Measurements from ENCODE around the gene SKA2. TPM values are rescaled to one million over a fixed set of nuclear protein-coding genes. Genes with fewer than 3 reads are reported as not detected.

Gene SKA2
- total and polyA plus RNA-seq, 2 of the 8 experiments (the other 6 are each of a cell fraction or from before 2014, with no cell fraction given), result 15.6 to 95.8 TPM

- TF ChIP-seq, protein P1, sequence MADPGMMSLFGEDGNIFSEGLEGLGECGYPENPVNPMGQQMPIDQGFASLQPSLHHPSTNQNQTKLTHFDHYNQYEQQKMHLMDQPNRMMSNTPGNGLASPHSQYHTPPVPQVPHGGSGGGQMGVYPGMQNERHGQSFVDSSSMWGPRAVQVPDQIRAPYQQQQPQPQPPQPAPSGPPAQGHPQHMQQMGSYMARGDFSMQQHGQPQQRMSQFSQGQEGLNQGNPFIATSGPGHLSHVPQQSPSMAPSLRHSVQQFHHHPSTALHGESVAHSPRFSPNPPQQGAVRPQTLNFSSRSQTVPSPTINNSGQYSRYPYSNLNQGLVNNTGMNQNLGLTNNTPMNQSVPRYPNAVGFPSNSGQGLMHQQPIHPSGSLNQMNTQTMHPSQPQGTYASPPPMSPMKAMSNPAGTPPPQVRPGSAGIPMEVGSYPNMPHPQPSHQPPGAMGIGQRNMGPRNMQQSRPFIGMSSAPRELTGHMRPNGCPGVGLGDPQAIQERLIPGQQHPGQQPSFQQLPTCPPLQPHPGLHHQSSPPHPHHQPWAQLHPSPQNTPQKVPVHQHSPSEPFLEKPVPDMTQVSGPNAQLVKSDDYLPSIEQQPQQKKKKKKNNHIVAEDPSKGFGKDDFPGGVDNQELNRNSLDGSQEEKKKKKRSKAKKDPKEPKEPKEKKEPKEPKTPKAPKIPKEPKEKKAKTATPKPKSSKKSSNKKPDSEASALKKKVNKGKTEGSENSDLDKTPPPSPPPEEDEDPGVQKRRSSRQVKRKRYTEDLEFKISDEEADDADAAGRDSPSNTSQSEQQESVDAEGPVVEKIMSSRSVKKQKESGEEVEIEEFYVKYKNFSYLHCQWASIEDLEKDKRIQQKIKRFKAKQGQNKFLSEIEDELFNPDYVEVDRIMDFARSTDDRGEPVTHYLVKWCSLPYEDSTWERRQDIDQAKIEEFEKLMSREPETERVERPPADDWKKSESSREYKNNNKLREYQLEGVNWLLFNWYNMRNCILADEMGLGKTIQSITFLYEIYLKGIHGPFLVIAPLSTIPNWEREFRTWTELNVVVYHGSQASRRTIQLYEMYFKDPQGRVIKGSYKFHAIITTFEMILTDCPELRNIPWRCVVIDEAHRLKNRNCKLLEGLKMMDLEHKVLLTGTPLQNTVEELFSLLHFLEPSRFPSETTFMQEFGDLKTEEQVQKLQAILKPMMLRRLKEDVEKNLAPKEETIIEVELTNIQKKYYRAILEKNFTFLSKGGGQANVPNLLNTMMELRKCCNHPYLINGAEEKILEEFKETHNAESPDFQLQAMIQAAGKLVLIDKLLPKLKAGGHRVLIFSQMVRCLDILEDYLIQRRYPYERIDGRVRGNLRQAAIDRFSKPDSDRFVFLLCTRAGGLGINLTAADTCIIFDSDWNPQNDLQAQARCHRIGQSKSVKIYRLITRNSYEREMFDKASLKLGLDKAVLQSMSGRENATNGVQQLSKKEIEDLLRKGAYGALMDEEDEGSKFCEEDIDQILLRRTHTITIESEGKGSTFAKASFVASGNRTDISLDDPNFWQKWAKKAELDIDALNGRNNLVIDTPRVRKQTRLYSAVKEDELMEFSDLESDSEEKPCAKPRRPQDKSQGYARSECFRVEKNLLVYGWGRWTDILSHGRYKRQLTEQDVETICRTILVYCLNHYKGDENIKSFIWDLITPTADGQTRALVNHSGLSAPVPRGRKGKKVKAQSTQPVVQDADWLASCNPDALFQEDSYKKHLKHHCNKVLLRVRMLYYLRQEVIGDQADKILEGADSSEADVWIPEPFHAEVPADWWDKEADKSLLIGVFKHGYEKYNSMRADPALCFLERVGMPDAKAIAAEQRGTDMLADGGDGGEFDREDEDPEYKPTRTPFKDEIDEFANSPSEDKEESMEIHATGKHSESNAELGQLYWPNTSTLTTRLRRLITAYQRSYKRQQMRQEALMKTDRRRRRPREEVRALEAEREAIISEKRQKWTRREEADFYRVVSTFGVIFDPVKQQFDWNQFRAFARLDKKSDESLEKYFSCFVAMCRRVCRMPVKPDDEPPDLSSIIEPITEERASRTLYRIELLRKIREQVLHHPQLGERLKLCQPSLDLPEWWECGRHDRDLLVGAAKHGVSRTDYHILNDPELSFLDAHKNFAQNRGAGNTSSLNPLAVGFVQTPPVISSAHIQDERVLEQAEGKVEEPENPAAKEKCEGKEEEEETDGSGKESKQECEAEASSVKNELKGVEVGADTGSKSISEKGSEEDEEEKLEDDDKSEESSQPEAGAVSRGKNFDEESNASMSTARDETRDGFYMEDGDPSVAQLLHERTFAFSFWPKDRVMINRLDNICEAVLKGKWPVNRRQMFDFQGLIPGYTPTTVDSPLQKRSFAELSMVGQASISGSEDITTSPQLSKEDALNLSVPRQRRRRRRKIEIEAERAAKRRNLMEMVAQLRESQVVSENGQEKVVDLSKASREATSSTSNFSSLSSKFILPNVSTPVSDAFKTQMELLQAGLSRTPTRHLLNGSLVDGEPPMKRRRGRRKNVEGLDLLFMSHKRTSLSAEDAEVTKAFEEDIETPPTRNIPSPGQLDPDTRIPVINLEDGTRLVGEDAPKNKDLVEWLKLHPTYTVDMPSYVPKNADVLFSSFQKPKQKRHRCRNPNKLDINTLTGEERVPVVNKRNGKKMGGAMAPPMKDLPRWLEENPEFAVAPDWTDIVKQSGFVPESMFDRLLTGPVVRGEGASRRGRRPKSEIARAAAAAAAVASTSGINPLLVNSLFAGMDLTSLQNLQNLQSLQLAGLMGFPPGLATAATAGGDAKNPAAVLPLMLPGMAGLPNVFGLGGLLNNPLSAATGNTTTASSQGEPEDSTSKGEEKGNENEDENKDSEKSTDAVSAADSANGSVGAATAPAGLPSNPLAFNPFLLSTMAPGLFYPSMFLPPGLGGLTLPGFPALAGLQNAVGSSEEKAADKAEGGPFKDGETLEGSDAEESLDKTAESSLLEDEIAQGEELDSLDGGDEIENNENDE (IDR thresholded peaks at IDR 0.05; ENCODE audit: insufficient replicate concordance, low read length), result no peak
- no peak for TF ChIP-seq ASH2L (IDR thresholded peaks at IDR 0.05; ENCODE audit: low read length)
- no peak for TF ChIP-seq POU5F1 (IDR thresholded peaks at IDR 0.05; ENCODE audit: low read depth, low read length)
- no peak for TF ChIP-seq RBBP5 (IDR thresholded peaks at IDR 0.05; ENCODE audit: borderline replicate concordance, low read depth, low read length)
- no peak for TF ChIP-seq JUND (IDR thresholded peaks at IDR 0.05; ENCODE audit: low read length)
- no peak for TF ChIP-seq CEBPB (IDR thresholded peaks at IDR 0.05; ENCODE audit: low read depth, low read length)
- TF ChIP-seq CHD2 (IDR thresholded peaks at IDR 0.05; ENCODE audit: low read length), result no peak
- TF ChIP-seq CHD1 (IDR thresholded peaks at IDR 0.05; ENCODE audit: low read depth, low read length), result no peak
- TF ChIP-seq, protein P2, sequence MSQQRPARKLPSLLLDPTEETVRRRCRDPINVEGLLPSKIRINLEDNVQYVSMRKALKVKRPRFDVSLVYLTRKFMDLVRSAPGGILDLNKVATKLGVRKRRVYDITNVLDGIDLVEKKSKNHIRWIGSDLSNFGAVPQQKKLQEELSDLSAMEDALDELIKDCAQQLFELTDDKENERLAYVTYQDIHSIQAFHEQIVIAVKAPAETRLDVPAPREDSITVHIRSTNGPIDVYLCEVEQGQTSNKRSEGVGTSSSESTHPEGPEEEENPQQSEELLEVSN (IDR thresholded peaks at IDR 0.05), result no peak
Observed at GRCh38 chr17:59124665-59125064, 30.3 kb downstream of the SKA2 start (continued).
